Measurements from ENCODE around the gene SYCP2.
"Not testable (repeated sequence)": the region's sequence is repeated elsewhere in the genome, so short reads cannot be mapped to it uniquely, and the experiment has no call there.

Gene SYCP2

DNA sequence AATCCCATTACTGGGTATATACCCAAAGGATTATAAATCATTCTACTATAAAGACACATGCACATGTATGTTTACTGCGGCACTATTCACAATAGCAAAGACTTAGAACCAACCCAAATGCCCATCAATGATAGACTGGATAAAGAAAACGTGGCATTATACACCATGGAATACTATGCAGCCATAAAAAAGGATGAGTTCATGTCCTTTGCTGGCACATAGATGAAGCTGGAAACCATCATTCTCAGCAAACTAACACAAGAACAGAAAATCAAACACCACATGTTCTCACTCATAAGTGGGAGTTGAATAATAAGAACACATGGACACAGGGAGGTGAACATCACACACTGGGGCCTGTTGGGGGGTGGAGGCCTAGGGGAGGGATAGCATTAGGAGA, 43.4 kb downstream of the SYCP2 start:
- H4K91ac ChIP-seq (ENCODE audit: low read length); H3K23ac ChIP-seq (ENCODE audit: low read length in 2 of 2); H2BK12ac ChIP-seq (ENCODE audit: low read length in 2 of 2); H3K36me3 ChIP-seq (ENCODE audit: control insufficient read depth in 1 of 2, insufficient read depth in 2 of 2, low read depth in 1 of 2, low read length in 2 of 2); H3K4me2 ChIP-seq (ENCODE audit: low read length, poor library complexity, severe bottlenecking); H2BK5ac ChIP-seq (ENCODE audit: low read depth, low read length, poor library complexity, severe bottlenecking); DNase-seq; H2AK5ac ChIP-seq (ENCODE audit: low read length, severe bottlenecking); H3K4me1 ChIP-seq (ENCODE audit: control insufficient read depth, insufficient read depth, low read depth, low read length); H4K8ac ChIP-seq (ENCODE audit: low read length); H2AFZ ChIP-seq (ENCODE audit: low read depth, low read length); H3K18ac ChIP-seq (ENCODE audit: low read depth in 1 of 2, low read length in 2 of 2); H3K4ac ChIP-seq (ENCODE audit: low read depth in 1 of 2, low read length in 2 of 2); H3K27ac ChIP-seq (ENCODE audit: low read length, poor library complexity, severe bottlenecking); H3K14ac ChIP-seq (ENCODE audit: low read length in 2 of 2); H3K4me3 ChIP-seq (ENCODE audit: insufficient read depth in 1 of 2, low read depth in 1 of 2, low read length in 2 of 2); H3K79me1 ChIP-seq (replicated peaks; ENCODE audit: low read length, poor library complexity, severe bottlenecking); H3K9ac ChIP-seq (ENCODE audit: low read length); H2BK120ac ChIP-seq (ENCODE audit: low read depth, low read length); H3K27me3 ChIP-seq (ENCODE audit: control insufficient read depth in 1 of 2, insufficient read depth in 1 of 2, low read length in 2 of 2); H3K9me3 ChIP-seq (ENCODE audit: control insufficient read depth, low read length); H2BK15ac ChIP-seq (ENCODE audit: low read depth, poor library complexity, severe bottlenecking): not testable (repeated sequence)
- WGBS = 0% methylated on average over 1 of the region's 2 CpGs

DNA sequence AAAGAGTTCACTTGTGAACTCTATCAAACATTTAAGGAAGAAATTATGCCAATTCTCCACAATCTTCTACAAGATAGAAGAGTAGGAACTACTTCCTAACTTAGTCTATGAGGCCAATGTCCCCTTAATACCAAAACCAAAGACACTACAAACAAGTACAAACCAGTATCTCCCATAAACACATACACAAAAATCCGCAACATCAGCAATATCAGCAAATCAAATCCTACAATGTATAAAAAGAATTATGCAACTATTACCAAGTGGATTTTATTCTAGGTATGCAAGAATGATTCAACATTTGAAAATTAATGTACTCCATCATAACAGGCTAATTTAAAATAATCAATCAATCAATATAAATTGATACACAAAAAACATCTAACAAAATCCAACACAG, 45.4 kb downstream of the SYCP2 start:
- Histone ChIP-seq H3K18ac (ENCODE audit: low read depth in 1 of 2, low read length in 2 of 2) (no peak overlapping the region), H3K4me2 (ENCODE audit: low read length, poor library complexity, severe bottlenecking) (no peak overlapping the region)
- WGBS = no CpG with 5 or more reads among the region's 1 CpG

DNA sequence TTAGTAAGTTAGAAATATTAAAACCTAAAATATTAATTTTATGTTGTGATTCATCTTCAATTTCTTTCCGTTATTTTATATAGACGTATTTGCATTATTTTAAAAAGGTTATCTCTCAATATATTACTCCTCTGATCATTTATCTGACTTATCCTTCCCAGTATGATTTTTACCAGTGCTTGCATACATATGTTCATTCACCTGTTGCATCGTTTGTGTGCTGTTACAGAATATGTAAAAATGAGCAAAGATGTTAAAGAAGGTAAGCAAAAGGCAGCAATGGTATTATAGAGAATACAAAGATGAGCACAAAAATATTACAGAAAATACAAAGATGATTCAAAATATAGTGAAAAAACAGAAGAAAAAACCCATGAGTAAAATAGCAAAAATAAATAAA, 48.9 kb downstream of the SYCP2 start:
- Histone ChIP-seq H3K4me1 (ENCODE audit: control insufficient read depth, insufficient read depth, low read depth, low read length) (no peaks in the 10 kb centered on the region), H3K9me3 (ENCODE audit: control insufficient read depth, low read length) (no peaks in the 10 kb centered on the region), H3K4me3 (ENCODE audit: insufficient read depth in 1 of 2, low read depth in 1 of 2, low read length in 2 of 2) (no peak overlapping the region), H3K27me3 (ENCODE audit: control insufficient read depth in 1 of 2, insufficient read depth in 1 of 2, low read length in 2 of 2) (no peaks in the 10 kb centered on the region), H3K4me2 (ENCODE audit: low read length, poor library complexity, severe bottlenecking) (no peak overlapping the region), H2BK15ac (ENCODE audit: low read depth, poor library complexity, severe bottlenecking) (no peak overlapping the region), H2BK12ac (ENCODE audit: low read length in 2 of 2) (no peak overlapping the region), H3K14ac (ENCODE audit: low read length in 2 of 2) (no peak overlapping the region), H3K4ac (ENCODE audit: low read depth in 1 of 2, low read length in 2 of 2) (no peak overlapping the region), H3K79me1 (replicated peaks; ENCODE audit: low read length, poor library complexity, severe bottlenecking) (no peaks in the 10 kb centered on the region), H4K91ac (ENCODE audit: low read length) (no peak overlapping the region), H3K18ac (ENCODE audit: low read depth in 1 of 2, low read length in 2 of 2) (no peak overlapping the region), H3K36me3 (ENCODE audit: control insufficient read depth in 1 of 2, insufficient read depth in 2 of 2, low read depth in 1 of 2, low read length in 2 of 2) (no peaks in the 10 kb centered on the region), H3K27ac (ENCODE audit: low read length, poor library complexity, severe bottlenecking) (no peak overlapping the region), H2AK5ac (ENCODE audit: low read length, severe bottlenecking) (no peak overlapping the region), H2AFZ (ENCODE audit: low read depth, low read length) (no peak overlapping the region), H4K8ac (ENCODE audit: low read length) (no peak overlapping the region), H3K23ac (ENCODE audit: low read length in 2 of 2) (no peak overlapping the region), H2BK5ac (ENCODE audit: low read depth, low read length, poor library complexity, severe bottlenecking) (no peak overlapping the region), H2BK120ac (ENCODE audit: low read depth, low read length) (no peak overlapping the region), H3K9ac (ENCODE audit: low read length) (no peak overlapping the region)
- no peak for DNase-seq
- no CpG with 5 or more reads among the region's 3 CpGs for WGBS

More for the DNA sequence above, 45.4 kb downstream of the SYCP2 start:
- Histone ChIP-seq H2AK5ac (ENCODE audit: low read length, severe bottlenecking) (no peak overlapping the region), H3K4me3 (ENCODE audit: insufficient read depth in 1 of 2, low read depth in 1 of 2, low read length in 2 of 2) (no peak overlapping the region), H2AFZ (ENCODE audit: low read depth, low read length) (no peak overlapping the region), H3K27ac (ENCODE audit: low read length, poor library complexity, severe bottlenecking) (no peak overlapping the region), H2BK15ac (ENCODE audit: low read depth, poor library complexity, severe bottlenecking) (no peak overlapping the region), H3K14ac (ENCODE audit: low read length in 2 of 2) (no peak overlapping the region), H3K79me1 (replicated peaks; ENCODE audit: low read length, poor library complexity, severe bottlenecking) (no peaks in the 10 kb centered on the region), H3K4me1 (ENCODE audit: control insufficient read depth, insufficient read depth, low read depth, low read length) (no peaks in the 10 kb centered on the region), H3K23ac (ENCODE audit: low read length in 2 of 2) (no peak overlapping the region), H2BK120ac (ENCODE audit: low read depth, low read length) (no peak overlapping the region), H3K27me3 (ENCODE audit: control insufficient read depth in 1 of 2, insufficient read depth in 1 of 2, low read length in 2 of 2) (no peaks in the 10 kb centered on the region), H3K36me3 (ENCODE audit: control insufficient read depth in 1 of 2, insufficient read depth in 2 of 2, low read depth in 1 of 2, low read length in 2 of 2) (no peaks in the 10 kb centered on the region), H3K4ac (ENCODE audit: low read depth in 1 of 2, low read length in 2 of 2) (no peak overlapping the region), H4K91ac (ENCODE audit: low read length) (no peak overlapping the region), H2BK12ac (ENCODE audit: low read length in 2 of 2) (no peak overlapping the region), H4K8ac (ENCODE audit: low read length) (no peak overlapping the region), H3K9me3 (ENCODE audit: control insufficient read depth, low read length) (no peaks in the 10 kb centered on the region), H2BK5ac (ENCODE audit: low read depth, low read length, poor library complexity, severe bottlenecking) (no peak overlapping the region), H3K9ac (ENCODE audit: low read length) (no peak overlapping the region)
- DNase-seq = no peak

DNA sequence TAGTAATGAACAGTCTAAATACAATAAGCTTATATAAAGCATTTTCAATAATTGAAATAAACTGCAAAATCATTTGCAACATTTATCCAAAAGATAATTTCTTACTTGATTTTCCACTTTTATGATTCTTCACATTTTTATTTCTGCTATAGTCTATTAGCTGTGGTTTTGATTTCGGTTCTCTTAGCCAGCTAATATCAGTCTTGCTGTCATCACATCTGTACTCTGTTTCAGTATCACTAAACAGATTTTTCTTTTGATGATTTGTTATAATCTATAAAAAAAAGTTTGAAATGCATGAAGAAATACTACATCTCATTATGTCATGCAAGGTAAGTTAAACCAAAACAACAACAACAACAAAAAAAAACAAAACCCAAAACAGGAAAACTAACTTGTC, 53.2 kb downstream of the SYCP2 start:
- H2AK5ac ChIP-seq (ENCODE audit: low read length, severe bottlenecking) = no peak overlapping the region
- H3K9ac ChIP-seq (ENCODE audit: low read length) = no peak overlapping the region
- no peak overlapping the region for H3K27ac ChIP-seq (ENCODE audit: low read length, poor library complexity, severe bottlenecking)
- no peaks in the 10 kb centered on the region for H3K9me3 ChIP-seq (ENCODE audit: control insufficient read depth, low read length)
- no peaks in the 10 kb centered on the region for H3K79me1 ChIP-seq (replicated peaks; ENCODE audit: low read length, poor library complexity, severe bottlenecking)
- no peak overlapping the region for H4K8ac ChIP-seq (ENCODE audit: low read length)
- no peaks in the 10 kb centered on the region for H3K36me3 ChIP-seq (ENCODE audit: control insufficient read depth in 1 of 2, insufficient read depth in 2 of 2, low read depth in 1 of 2, low read length in 2 of 2)
- no peaks in the 10 kb centered on the region for H3K27me3 ChIP-seq (ENCODE audit: control insufficient read depth in 1 of 2, insufficient read depth in 1 of 2, low read length in 2 of 2)
- H3K4me3 ChIP-seq (ENCODE audit: insufficient read depth in 1 of 2, low read depth in 1 of 2, low read length in 2 of 2) = no peak overlapping the region
- no peak overlapping the region for H2BK15ac ChIP-seq (ENCODE audit: low read depth, poor library complexity, severe bottlenecking)
- H3K4me1 ChIP-seq (ENCODE audit: control insufficient read depth, insufficient read depth, low read depth, low read length) = no peaks in the 10 kb centered on the region
- H2AFZ ChIP-seq (ENCODE audit: low read depth, low read length) = no peak overlapping the region
- no peak overlapping the region for H3K14ac ChIP-seq (ENCODE audit: low read length in 2 of 2)
- H2BK12ac ChIP-seq (ENCODE audit: low read length in 2 of 2) = no peak overlapping the region
- WGBS = 60% methylated on average over 1 of the region's 1 CpG
- no peak for DNase-seq
- H2BK120ac ChIP-seq (ENCODE audit: low read depth, low read length) = no peak overlapping the region
- H4K91ac ChIP-seq (ENCODE audit: low read length) = no peak overlapping the region
- H3K23ac ChIP-seq (ENCODE audit: low read length in 2 of 2) = no peak overlapping the region
- H3K4me2 ChIP-seq (ENCODE audit: low read length, poor library complexity, severe bottlenecking) = no peak overlapping the region
- no peak overlapping the region for H3K18ac ChIP-seq (ENCODE audit: low read depth in 1 of 2, low read length in 2 of 2)
- no peak overlapping the region for H3K4ac ChIP-seq (ENCODE audit: low read depth in 1 of 2, low read length in 2 of 2)
- H2BK5ac ChIP-seq (ENCODE audit: low read depth, low read length, poor library complexity, severe bottlenecking) = no peak overlapping the region

Data from mesenchymal stem cell (in vitro differentiated cells and primary cell).